Neutrophil (primary cell): ENCODE data around the gene SPEG.

Experiments used
- H3K27ac ChIP-seq: fragments of 200-600 bp; sonication (generic); 2 replicates; pipeline ENCODE4 v1.5.1; 2016; ENCODE audit warnings: mild to moderate bottlenecking, moderate library complexity
- H3K27me3 ChIP-seq: fragments of 200-600 bp; sonication (generic); 2 replicates; pipeline ENCODE4 v1.6.0; 2016; ENCODE audit warnings: mild to moderate bottlenecking
- H3K36me3 ChIP-seq: fragments of 200-600 bp; sonication (generic); 2 replicates; pipeline ENCODE4 v1.5.1; 2017
- H3K4me1 ChIP-seq, 2 experiments: fragments of 200-600 bp in 1 of 2; sonication (generic) in 1 of 2; 1 replicate in 1 of 2; 2 replicates in 1 of 2; pipeline versions ENCODE4 v1.5.1 to v1.6.1; 2013 to 2016; ENCODE audit warnings: low read depth in 1 of 2, low read length in 1 of 2, mild to moderate bottlenecking in 1 of 2, moderate library complexity in 1 of 2; ENCODE audit not compliant: control insufficient read depth in 1 of 2, insufficient read depth in 1 of 2
- H3K4me3 ChIP-seq, 2 experiments: fragments of 200-600 bp in 1 of 2; sonication (generic) in 1 of 2; 1 replicate in 1 of 2; 2 replicates in 1 of 2; pipeline ENCODE4 v1.5.1; 2013 to 2016; ENCODE audit warnings: low read depth in 1 of 2, low read length in 1 of 2, mild to moderate bottlenecking in 1 of 2, moderate library complexity in 1 of 2
- H3K9me3 ChIP-seq: fragments of 200-600 bp; sonication (generic); 2 replicates; pipeline ENCODE4 v1.5.1; 2016
- TF ChIP-seq, protein P1 (sequence below): fragments of 200-600 bp; sonication (generic); IDR thresholded peaks from 2 replicates; pipeline ENCODE4 v1.5.1; 2016; ENCODE audit warnings: antibody characterized with exemption

Gene SPEG

DNA sequence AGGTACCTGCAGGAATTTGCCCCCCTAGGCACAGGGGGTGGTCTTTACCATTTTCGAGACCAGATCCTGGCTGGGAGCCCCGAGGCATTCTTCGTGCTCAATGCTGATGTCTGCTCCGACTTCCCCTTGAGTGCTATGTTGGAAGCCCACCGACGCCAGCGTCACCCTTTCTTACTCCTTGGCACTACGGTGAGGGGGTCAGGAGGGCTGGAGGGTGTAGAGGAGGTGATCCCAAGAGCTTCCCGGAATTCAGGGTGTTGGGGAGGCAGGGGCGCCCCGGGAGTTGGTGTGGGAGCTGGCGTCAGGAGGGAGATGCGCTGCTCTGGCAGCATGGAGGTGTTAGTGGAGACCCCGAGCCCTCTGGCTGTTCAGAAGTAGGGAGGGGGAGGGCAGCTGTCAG, 67.2 kb downstream of the SPEG start:
- H3K36me3 ChIP-seq, result peaks cover 45% of the 10 kb centered on the region
- no peak overlapping the region for H3K4me3 ChIP-seq
- peaks cover 22 to 29% of the 10 kb centered on the region in 2 experiments for H3K4me1 ChIP-seq
- TF ChIP-seq, protein P1, sequence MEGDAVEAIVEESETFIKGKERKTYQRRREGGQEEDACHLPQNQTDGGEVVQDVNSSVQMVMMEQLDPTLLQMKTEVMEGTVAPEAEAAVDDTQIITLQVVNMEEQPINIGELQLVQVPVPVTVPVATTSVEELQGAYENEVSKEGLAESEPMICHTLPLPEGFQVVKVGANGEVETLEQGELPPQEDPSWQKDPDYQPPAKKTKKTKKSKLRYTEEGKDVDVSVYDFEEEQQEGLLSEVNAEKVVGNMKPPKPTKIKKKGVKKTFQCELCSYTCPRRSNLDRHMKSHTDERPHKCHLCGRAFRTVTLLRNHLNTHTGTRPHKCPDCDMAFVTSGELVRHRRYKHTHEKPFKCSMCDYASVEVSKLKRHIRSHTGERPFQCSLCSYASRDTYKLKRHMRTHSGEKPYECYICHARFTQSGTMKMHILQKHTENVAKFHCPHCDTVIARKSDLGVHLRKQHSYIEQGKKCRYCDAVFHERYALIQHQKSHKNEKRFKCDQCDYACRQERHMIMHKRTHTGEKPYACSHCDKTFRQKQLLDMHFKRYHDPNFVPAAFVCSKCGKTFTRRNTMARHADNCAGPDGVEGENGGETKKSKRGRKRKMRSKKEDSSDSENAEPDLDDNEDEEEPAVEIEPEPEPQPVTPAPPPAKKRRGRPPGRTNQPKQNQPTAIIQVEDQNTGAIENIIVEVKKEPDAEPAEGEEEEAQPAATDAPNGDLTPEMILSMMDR, result no peak
- no peaks in the 10 kb centered on the region for H3K9me3 ChIP-seq
- no peak overlapping the region for H3K27ac ChIP-seq
- peaks cover 9% of the 10 kb centered on the region for H3K27me3 ChIP-seq

DNA sequence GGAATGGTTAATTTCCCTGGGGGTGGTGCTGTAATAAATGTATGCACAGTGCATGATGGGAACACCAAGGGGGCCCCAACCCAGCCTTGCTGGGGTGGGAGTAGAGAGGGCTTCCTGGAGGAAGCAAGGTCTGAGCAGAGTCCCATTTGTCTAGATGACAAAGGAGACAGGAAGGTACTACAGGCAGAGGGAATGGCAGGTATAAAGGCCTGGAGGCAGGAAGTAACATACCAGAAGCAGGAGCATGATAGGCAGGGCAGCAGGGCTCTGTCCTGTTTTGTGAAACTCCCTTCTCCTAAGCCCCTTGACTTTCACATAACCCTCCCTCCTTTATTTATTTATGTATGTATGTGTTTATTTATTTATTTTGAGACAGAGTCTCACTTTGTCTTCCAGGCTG, 68.0 kb downstream of the SPEG start:
- Histone ChIP-seq H3K27ac (no peak overlapping the region), H3K4me1 (peaks cover 15 to 21% of the 10 kb centered on the region in 2 experiments), H3K9me3 (no peaks in the 10 kb centered on the region), H3K36me3 (peaks cover 53% of the 10 kb centered on the region), H3K27me3 (peaks cover 1% of the 10 kb centered on the region), H3K4me3 (no peak overlapping the region)
- TF ChIP-seq, protein P1, result no peak

DNA sequence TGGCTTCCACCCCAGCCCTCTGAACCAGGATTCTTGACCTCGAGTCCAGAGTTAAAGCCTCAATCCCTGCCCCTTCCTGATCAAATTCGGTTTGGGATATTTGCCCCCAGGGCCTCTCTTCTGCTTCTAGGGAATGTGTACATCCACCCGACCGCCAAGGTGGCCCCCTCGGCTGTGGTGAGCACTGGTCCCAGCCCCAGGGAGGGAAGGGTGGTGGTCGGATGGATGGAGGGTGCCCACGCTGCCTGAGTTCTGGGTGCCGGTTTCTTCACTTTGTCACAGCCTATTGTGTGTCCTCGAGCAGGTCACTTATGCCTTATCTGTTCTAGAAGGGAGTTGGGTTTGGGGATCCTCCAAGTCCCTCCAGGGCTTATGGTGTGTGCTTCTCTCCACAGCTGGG, 70.9 kb downstream of the SPEG start:
- Histone ChIP-seq H3K4me3 (no peak overlapping the region), H3K9me3 (no peaks in the 10 kb centered on the region), H3K27ac (no peak overlapping the region), H3K4me1 (no peaks in the 10 kb centered on the region), H3K36me3 (peaks cover 53% of the 10 kb centered on the region), H3K27me3 (peaks cover 25% of the 10 kb centered on the region)
- TF ChIP-seq, protein P1, result no peak

DNA sequence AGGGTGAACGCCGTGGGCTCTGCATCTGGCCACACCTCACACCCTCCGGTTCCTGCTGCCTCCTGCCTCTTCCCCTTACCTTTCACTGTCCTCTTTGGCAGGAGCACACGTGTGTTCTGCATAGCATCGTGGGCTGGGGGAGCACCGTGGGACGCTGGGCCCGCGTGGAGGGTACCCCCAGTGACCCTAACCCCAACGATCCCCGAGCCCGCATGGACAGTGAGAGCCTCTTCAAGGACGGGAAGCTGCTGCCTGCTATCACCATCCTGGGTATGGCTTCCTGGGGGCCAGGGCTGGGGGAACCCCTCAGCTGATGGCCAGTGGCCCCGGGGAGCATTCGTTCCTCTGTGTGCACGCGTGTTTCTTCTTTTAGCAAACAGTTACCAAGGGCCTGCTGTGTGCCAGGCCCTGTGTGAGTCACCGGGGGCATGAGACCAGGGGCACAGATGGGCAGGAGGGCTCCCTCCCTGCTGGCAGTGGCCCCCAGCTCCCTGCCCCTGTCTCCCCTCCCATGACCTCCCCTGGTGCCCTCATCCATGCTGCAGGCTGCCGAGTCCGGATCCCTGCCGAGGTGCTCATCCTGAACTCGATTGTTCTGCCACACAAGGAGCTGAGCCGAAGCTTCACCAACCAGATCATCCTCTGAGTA, 71.6 kb downstream of the SPEG start:
- TF ChIP-seq, protein P1, result no peak
- Histone ChIP-seq H3K4me3 (no peak overlapping the region), H3K27me3 (peaks cover 32% of the 10 kb centered on the region)

DNA sequence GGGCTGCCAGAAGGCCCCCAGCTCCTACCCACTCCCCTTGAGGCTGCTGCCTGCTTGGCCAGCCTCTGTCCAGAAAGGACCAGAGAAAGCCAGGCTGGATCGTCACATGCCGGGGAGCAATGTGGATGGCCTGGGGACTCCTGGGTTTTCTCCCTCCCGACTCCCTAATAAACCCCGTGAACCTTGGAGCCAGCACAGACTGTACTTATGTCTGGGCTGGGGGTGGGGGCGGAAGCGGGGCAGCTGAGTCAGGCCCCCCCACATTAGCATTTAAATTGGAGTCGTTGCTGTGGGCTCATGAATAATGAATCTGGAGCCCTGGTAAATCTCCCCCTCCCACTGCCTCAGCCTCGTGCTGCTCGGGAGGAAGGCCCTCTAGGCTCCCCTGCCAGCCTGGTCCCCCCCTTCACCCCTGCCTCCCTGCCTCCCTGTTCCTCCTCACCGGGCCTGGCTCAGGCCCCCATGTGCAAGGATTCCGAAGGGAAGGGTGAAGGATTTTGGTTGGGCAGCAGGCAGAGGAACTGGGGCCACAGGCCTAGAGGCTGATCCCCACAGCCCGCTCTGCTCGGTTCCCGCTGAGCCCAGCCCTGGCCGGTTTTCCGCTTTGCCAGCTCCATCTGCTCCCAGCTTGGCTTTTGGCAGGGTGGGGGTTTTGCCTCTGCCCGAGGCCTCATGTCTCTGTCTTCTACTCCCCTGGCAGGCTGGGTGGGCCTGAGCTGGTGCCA, 72.3 kb downstream of the SPEG start:
- Histone ChIP-seq H3K27ac (no peak overlapping the region), H3K36me3 (peaks cover 51% of the 10 kb centered on the region), H3K27me3 (peaks cover 39% of the 10 kb centered on the region), H3K4me3 (no peak overlapping the region), H3K4me1 (no peaks in the 10 kb centered on the region), H3K9me3 (no peaks in the 10 kb centered on the region)
- TF ChIP-seq, protein P1, result no peak

More for the DNA sequence above, 71.6 kb downstream of the SPEG start:
- H3K9me3 ChIP-seq, result no peaks in the 10 kb centered on the region
- H3K36me3 ChIP-seq, result peaks cover 53% of the 10 kb centered on the region
- H3K27ac ChIP-seq, result no peak overlapping the region
- H3K4me1 ChIP-seq, result no peaks in the 10 kb centered on the region
